ENCODE data around the gene CHRNA5. TPM values are rescaled to one million over a fixed set of nuclear protein-coding genes. Genes with fewer than 3 reads are reported as not detected.

CHRNA5 gene
- polyA plus RNA-seq, 2 of the 4 experiments (the other 2 are of a cell fraction) = 29.8 to 49.6 TPM

DNA sequence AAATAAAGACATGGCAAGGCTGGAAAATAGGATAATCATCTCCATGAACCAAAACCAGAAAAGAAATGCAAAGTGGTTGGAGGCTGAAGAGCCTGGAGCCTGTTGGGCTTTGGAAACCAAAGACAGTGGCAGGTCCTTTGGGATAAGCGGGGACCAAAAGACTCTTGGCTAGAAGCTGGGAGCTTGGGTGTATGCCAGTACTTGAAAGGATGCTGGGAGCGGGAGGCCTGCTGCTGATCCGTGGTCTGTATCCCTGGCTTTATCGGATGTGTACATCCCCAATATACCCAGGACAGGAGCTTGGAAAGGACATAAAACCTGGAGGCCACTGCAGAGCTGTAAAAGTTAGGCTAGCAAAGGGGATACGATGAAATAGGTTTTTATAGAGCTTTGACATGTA, 77.0 kb downstream of the CHRNA5 start:
- ChIA-PET POLR2A (no interaction called here), CTCF (interaction anchor here (1.1 to 15.4 kb wide), 6 partner anchors 9 to 109 kb away, joined by 4 to 224 read pairs (median 10); partner anchors contain the start of gene CHRNA3)
- Histone ChIP-seq H3K4me3 (no peak overlapping the region), H3K9me3 (no peaks in the 10 kb centered on the region), H3K27ac (no peak overlapping the region), H3K4me2 (no peak overlapping the region), H3K4me1 (0 out of 3 replicates have a peak, but pooled peaks cover 3% of the 10 kb centered on the region)
- TF ChIP-seq MAZ (IDR thresholded peaks at IDR 0.05; ENCODE audit: borderline replicate concordance, low read depth, low read length) (no peak), ESRRA (IDR thresholded peaks at IDR 0.05; ENCODE audit: borderline replicate concordance, low read length) (no peak), HOXB5 (CRISPR knock-in tag; IDR thresholded peaks at IDR 0.05) (no peak), KDM1A (IDR thresholded peaks at IDR 0.05; ENCODE audit: low read depth) (no peak), RAD21 (conservative IDR thresholded peaks at IDR 0.05 in 1 of 2, IDR thresholded peaks at IDR 0.05 in 1 of 2) (no peak), RARB (CRISPR knock-in tag; IDR thresholded peaks at IDR 0.05) (no peak), RNF2 (IDR thresholded peaks at IDR 0.05; ENCODE audit: borderline replicate concordance, low read depth) (no peak), EHMT2 (IDR thresholded peaks at IDR 0.05; ENCODE audit: low read depth) (no peak), TP53 (CRISPR knock-in tag; IDR thresholded peaks at IDR 0.05) (no peak), ZFP36 (IDR thresholded peaks at IDR 0.05; ENCODE audit: borderline replicate concordance, partially characterized antibody) (no peak), RCOR1 (IDR thresholded peaks at IDR 0.05; ENCODE audit: low read depth, low read length) (no peak), JUN (IDR thresholded peaks at IDR 0.05) (no peak), SREBF2 (IDR thresholded peaks at IDR 0.05) (no peak), PHF8 (IDR thresholded peaks at IDR 0.05; ENCODE audit: borderline replicate concordance, low read depth) (no peak), NPAS2 (CRISPR knock-in tag; IDR thresholded peaks at IDR 0.05; ENCODE audit: borderline replicate concordance) (no peak)
- TF ChIP-seq, protein P1, sequence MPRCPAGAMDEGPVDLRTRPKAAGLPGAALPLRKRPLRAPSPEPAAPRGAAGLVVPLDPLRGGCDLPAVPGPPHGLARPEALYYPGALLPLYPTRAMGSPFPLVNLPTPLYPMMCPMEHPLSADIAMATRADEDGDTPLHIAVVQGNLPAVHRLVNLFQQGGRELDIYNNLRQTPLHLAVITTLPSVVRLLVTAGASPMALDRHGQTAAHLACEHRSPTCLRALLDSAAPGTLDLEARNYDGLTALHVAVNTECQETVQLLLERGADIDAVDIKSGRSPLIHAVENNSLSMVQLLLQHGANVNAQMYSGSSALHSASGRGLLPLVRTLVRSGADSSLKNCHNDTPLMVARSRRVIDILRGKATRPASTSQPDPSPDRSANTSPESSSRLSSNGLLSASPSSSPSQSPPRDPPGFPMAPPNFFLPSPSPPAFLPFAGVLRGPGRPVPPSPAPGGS (IDR thresholded peaks at IDR 0.05) = no peak
- TF ChIP-seq, protein P2, sequence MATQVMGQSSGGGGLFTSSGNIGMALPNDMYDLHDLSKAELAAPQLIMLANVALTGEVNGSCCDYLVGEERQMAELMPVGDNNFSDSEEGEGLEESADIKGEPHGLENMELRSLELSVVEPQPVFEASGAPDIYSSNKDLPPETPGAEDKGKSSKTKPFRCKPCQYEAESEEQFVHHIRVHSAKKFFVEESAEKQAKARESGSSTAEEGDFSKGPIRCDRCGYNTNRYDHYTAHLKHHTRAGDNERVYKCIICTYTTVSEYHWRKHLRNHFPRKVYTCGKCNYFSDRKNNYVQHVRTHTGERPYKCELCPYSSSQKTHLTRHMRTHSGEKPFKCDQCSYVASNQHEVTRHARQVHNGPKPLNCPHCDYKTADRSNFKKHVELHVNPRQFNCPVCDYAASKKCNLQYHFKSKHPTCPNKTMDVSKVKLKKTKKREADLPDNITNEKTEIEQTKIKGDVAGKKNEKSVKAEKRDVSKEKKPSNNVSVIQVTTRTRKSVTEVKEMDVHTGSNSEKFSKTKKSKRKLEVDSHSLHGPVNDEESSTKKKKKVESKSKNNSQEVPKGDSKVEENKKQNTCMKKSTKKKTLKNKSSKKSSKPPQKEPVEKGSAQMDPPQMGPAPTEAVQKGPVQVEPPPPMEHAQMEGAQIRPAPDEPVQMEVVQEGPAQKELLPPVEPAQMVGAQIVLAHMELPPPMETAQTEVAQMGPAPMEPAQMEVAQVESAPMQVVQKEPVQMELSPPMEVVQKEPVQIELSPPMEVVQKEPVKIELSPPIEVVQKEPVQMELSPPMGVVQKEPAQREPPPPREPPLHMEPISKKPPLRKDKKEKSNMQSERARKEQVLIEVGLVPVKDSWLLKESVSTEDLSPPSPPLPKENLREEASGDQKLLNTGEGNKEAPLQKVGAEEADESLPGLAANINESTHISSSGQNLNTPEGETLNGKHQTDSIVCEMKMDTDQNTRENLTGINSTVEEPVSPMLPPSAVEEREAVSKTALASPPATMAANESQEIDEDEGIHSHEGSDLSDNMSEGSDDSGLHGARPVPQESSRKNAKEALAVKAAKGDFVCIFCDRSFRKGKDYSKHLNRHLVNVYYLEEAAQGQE (IDR thresholded peaks at IDR 0.05) = no peak
- TF ChIP-seq, protein P3, sequence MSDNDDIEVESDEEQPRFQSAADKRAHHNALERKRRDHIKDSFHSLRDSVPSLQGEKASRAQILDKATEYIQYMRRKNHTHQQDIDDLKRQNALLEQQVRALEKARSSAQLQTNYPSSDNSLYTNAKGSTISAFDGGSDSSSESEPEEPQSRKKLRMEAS (IDR thresholded peaks at IDR 0.05) = no peak
- TF ChIP-seq, protein P4, sequence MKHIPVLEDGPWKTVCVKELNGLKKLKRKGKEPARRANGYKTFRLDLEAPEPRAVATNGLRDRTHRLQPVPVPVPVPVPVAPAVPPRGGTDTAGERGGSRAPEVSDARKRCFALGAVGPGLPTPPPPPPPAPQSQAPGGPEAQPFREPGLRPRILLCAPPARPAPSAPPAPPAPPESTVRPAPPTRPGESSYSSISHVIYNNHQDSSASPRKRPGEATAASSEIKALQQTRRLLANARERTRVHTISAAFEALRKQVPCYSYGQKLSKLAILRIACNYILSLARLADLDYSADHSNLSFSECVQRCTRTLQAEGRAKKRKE (CRISPR knock-in tag; IDR thresholded peaks at IDR 0.05; ENCODE audit: low read depth) = no peak
- TF ChIP-seq, protein P5, sequence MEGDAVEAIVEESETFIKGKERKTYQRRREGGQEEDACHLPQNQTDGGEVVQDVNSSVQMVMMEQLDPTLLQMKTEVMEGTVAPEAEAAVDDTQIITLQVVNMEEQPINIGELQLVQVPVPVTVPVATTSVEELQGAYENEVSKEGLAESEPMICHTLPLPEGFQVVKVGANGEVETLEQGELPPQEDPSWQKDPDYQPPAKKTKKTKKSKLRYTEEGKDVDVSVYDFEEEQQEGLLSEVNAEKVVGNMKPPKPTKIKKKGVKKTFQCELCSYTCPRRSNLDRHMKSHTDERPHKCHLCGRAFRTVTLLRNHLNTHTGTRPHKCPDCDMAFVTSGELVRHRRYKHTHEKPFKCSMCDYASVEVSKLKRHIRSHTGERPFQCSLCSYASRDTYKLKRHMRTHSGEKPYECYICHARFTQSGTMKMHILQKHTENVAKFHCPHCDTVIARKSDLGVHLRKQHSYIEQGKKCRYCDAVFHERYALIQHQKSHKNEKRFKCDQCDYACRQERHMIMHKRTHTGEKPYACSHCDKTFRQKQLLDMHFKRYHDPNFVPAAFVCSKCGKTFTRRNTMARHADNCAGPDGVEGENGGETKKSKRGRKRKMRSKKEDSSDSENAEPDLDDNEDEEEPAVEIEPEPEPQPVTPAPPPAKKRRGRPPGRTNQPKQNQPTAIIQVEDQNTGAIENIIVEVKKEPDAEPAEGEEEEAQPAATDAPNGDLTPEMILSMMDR (IDR thresholded peaks at IDR 0.05) = no peak
- no peak for DNase-seq (ENCODE audit: low read depth in 1 of 2, low spot score in 1 of 2)
- no peak for ATAC-seq
- FAIRE-seq = no peak
- WGBS (ENCODE audit: missing lambda C conversion rate) = 87% methylated on average over 5 of the region's 5 CpGs

Small RNA genes lying within 50 kb of the gene (small RNA-seq; reads per million reads assigned to genes)
- gene AC067863.2 = 0 reads per million in 6 experiments

Other genes with a start within 250 kb of the CHRNA5 start
- gene CRABP1, start 225.2 kb upstream of the CHRNA5 start, polyA plus RNA-seq (2011; rRNA removed) = 0.57 and 1.3 TPM in 2 replicates
- 0.79 to 1.1 TPM (median 1.0 TPM) in 3 replicates for gene CRABP1, start 225.2 kb upstream of the CHRNA5 start, polyA plus RNA-seq (2017; fragmentation: RNase III; extraction: RNeasy Plus Mini Kit Qiagen cat#74134 plus additional on column Dnase treatment)
- gene IREB2, start 127.3 kb upstream of the CHRNA5 start, polyA plus RNA-seq (2011; rRNA removed) = 71.0 and 78.1 TPM in 2 replicates
- gene IREB2, start 127.3 kb upstream of the CHRNA5 start, polyA plus RNA-seq (2017; fragmentation: RNase III; extraction: RNeasy Plus Mini Kit Qiagen cat#74134 plus additional on column Dnase treatment) = 37.3 to 38.8 TPM (median 38.4 TPM) in 3 replicates
- 12.9 and 16.7 TPM in 2 replicates for gene HYKK, start 57.9 kb upstream of the CHRNA5 start, polyA plus RNA-seq (2011; rRNA removed)
- 5.5 to 6.0 TPM (median 5.7 TPM) in 3 replicates for gene HYKK, start 57.9 kb upstream of the CHRNA5 start, polyA plus RNA-seq (2017; fragmentation: RNase III; extraction: RNeasy Plus Mini Kit Qiagen cat#74134 plus additional on column Dnase treatment)
- gene PSMA4, start 25.1 kb upstream of the CHRNA5 start, polyA plus RNA-seq (2011; rRNA removed) = 556 and 719 TPM in 2 replicates
- 548 to 589 TPM (median 585 TPM) in 3 replicates for gene PSMA4, start 25.1 kb upstream of the CHRNA5 start, polyA plus RNA-seq (2017; fragmentation: RNase III; extraction: RNeasy Plus Mini Kit Qiagen cat#74134 plus additional on column Dnase treatment)
- gene CHRNA3, start 55.5 kb downstream of the CHRNA5 start, polyA plus RNA-seq (2011; rRNA removed) = 0.45 and 0.50 TPM in 2 replicates
- gene CHRNA3, start 55.5 kb downstream of the CHRNA5 start, polyA plus RNA-seq (2017; fragmentation: RNase III; extraction: RNeasy Plus Mini Kit Qiagen cat#74134 plus additional on column Dnase treatment) = 0.18 to 0.27 TPM (median 0.22 TPM) in 3 replicates
- gene CHRNB4, start 75.7 kb downstream of the CHRNA5 start, polyA plus RNA-seq (2011; rRNA removed) = 2.4 and 3.2 TPM in 2 replicates
- gene CHRNB4, start 75.7 kb downstream of the CHRNA5 start, polyA plus RNA-seq (2017; fragmentation: RNase III; extraction: RNeasy Plus Mini Kit Qiagen cat#74134 plus additional on column Dnase treatment) = 0.45 to 0.69 TPM (median 0.53 TPM) in 3 replicates
- 1.5 and 2.0 TPM in 2 replicates for gene ADAMTS7, start 245.9 kb downstream of the CHRNA5 start, polyA plus RNA-seq (2011; rRNA removed)
- 2.7 to 3.2 TPM (median 2.9 TPM) in 3 replicates for gene ADAMTS7, start 245.9 kb downstream of the CHRNA5 start, polyA plus RNA-seq (2017; fragmentation: RNase III; extraction: RNeasy Plus Mini Kit Qiagen cat#74134 plus additional on column Dnase treatment)

All from A549 (cell line).